ENCODE measurements around the gene NECAB2.

DNA sequence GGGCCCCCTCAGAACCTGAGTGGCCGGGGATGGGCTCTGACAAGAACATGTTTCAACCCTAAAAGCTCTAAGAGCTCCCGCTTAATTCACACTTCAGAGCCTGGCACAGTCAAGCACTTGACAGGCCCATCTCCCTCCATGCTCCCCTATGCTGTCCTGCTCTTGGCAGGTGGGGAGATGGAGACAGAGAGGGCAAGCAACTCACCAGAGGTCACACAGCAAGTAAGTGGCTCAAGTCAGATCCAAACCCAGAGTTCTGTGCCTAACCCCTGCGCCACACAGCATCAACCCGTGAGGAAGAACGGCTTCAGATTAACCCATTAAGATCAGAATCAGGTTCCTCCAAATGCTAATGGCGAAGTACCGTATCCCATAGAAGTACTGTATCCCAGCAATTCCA is 36.4 kb downstream of the NECAB2 start:
- TF ChIP-seq, protein P1, sequence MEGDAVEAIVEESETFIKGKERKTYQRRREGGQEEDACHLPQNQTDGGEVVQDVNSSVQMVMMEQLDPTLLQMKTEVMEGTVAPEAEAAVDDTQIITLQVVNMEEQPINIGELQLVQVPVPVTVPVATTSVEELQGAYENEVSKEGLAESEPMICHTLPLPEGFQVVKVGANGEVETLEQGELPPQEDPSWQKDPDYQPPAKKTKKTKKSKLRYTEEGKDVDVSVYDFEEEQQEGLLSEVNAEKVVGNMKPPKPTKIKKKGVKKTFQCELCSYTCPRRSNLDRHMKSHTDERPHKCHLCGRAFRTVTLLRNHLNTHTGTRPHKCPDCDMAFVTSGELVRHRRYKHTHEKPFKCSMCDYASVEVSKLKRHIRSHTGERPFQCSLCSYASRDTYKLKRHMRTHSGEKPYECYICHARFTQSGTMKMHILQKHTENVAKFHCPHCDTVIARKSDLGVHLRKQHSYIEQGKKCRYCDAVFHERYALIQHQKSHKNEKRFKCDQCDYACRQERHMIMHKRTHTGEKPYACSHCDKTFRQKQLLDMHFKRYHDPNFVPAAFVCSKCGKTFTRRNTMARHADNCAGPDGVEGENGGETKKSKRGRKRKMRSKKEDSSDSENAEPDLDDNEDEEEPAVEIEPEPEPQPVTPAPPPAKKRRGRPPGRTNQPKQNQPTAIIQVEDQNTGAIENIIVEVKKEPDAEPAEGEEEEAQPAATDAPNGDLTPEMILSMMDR (IDR thresholded peaks at IDR 0.05), result no peak
- TF ChIP-seq POLR2A (IDR thresholded peaks at IDR 0.05), result no peak

Data from prostate gland (tissue), 2 donors.